NCI-H2107 treated with DMSO at 0.1 percent for 48 hours (cell line): ENCODE measurements around the gene C17orf75.

Experiments used
- DNase-seq: peaks from one replicate; lab custom pipeline; 2025; ENCODE audit not compliant: unreplicated experiment; lab: John Stamatoyannopoulos, UW

Gene C17orf75

GRCh38 chr17:32305049-32305448, 36.9 kb downstream of the C17orf75 start:
- no peak for DNase-seq

- no peak for DNase-seq
Observed at GRCh38 chr17:32303781-32304288, 38.1 kb downstream of the C17orf75 start.

- DNase-seq = no peak
Observed at GRCh38 chr17:32302860-32303649, 38.9 kb downstream of the C17orf75 start.

GRCh38 chr17:32302037-32302436, 39.9 kb downstream of the C17orf75 start:
- DNase-seq = no peak

- DNase-seq = no peak
Observed at GRCh38 chr17:32299580-32300164, 42.3 kb downstream of the C17orf75 start.

- DNase-seq = peak; percentile 25
Observed at GRCh38 chr17:32298721-32299579, 43.0 kb downstream of the C17orf75 start.

GRCh38 chr17:32298298-32298697, 43.7 kb downstream of the C17orf75 start:
- DNase-seq = no peak

- DNase-seq = no peak
Observed at GRCh38 chr17:32297860-32298259, 44.1 kb downstream of the C17orf75 start.

- no peak for DNase-seq
Observed at GRCh38 chr17:32297424-32297823, 44.5 kb downstream of the C17orf75 start.

GRCh38 chr17:32292094-32292493, 49.9 kb downstream of the C17orf75 start:
- DNase-seq = no peak

GRCh38 chr17:32289471-32290070, 52.4 kb downstream of the C17orf75 start:
- no peak for DNase-seq

GRCh38 chr17:32288615-32289014, 53.4 kb downstream of the C17orf75 start:
- DNase-seq = no peak

- no peak for DNase-seq
Observed at GRCh38 chr17:32287804-32288511, 54.0 kb downstream of the C17orf75 start.

GRCh38 chr17:32286518-32286900, 55.5 kb downstream of the C17orf75 start:
- no peak for DNase-seq

GRCh38 chr17:32285746-32286517, 56.0 kb downstream of the C17orf75 start:
- no peak for DNase-seq

- DNase-seq = no peak
Observed at GRCh38 chr17:32285306-32285705, 56.7 kb downstream of the C17orf75 start.

- no peak for DNase-seq
Observed at GRCh38 chr17:32283745-32284201, 58.2 kb downstream of the C17orf75 start.

- DNase-seq = peak; percentile 66
Observed at GRCh38 chr17:32281011-32281451, 60.9 kb downstream of the C17orf75 start.

- no peak for DNase-seq
Observed at GRCh38 chr17:32279891-32280716, 61.9 kb downstream of the C17orf75 start.
